Measurements from ENCODE around the gene PRKN. TPM values are rescaled to one million over a fixed set of nuclear protein-coding genes. Genes with fewer than 3 reads are reported as not detected.

Gene PRKN
- polyA plus RNA-seq, 3 donors: 0.41 to 16.8 (median 2.1) TPM

GRCh38 chr6:162512744-162513143 lies 214.8 kb downstream of the PRKN start:
- 80 to 85% (median 85%) methylated on average over 4 of the region's 4 CpGs for WGBS, 3 donors

GRCh38 chr6:162497389-162497788 lies 230.2 kb downstream of the PRKN start:
- H3K27ac ChIP-seq (ENCODE audit: low read depth, low read length): no peak overlapping the region
- 72 to 84% (median 77%) methylated on average over 5 of the region's 5 CpGs for WGBS, 3 donors

More at GRCh38 chr6:162512744-162513143, 214.8 kb downstream of the PRKN start:
- no peak overlapping the region for H3K27ac ChIP-seq (ENCODE audit: low read depth, low read length)

GRCh38 chr6:162493917-162494316 lies 233.6 kb downstream of the PRKN start:
- H3K27ac ChIP-seq (ENCODE audit: low read depth, low read length): no peak overlapping the region
- WGBS, 3 donors: 89 to 94% (median 90%) methylated on average over 3 of the region's 3 CpGs

- 88 to 91% (median 89%) methylated on average over 9 of the region's 9 CpGs for WGBS, 3 donors
- H3K27ac ChIP-seq (ENCODE audit: low read depth, low read length): no peak overlapping the region
Measured at GRCh38 chr6:162491637-162492036, 235.9 kb downstream of the PRKN start.

GRCh38 chr6:162489101-162489976 lies 238.2 kb downstream of the PRKN start:
- WGBS, 3 donors: 92 to 95% (median 93%) methylated on average over 5 of the region's 5 CpGs
- no peak overlapping the region for H3K27ac ChIP-seq (ENCODE audit: low read depth, low read length)

GRCh38 chr6:162488444-162488843 lies 239.1 kb downstream of the PRKN start:
- no peak overlapping the region for H3K27ac ChIP-seq (ENCODE audit: low read depth, low read length)

GRCh38 chr6:162485464-162485863 lies 242.1 kb downstream of the PRKN start:
- 61 to 76% (median 76%) methylated on average over 2 of the region's 2 CpGs for WGBS, 3 donors

More at GRCh38 chr6:162488444-162488843, 239.1 kb downstream of the PRKN start:
- WGBS, 3 donors: 92 to 95% (median 94%) methylated on average over 6 of the region's 6 CpGs

GRCh38 chr6:162481938-162482337 lies 245.6 kb downstream of the PRKN start:
- no peak overlapping the region for H3K27ac ChIP-seq (ENCODE audit: low read depth, low read length)

More at GRCh38 chr6:162485464-162485863, 242.1 kb downstream of the PRKN start:
- no peak overlapping the region for H3K27ac ChIP-seq (ENCODE audit: low read depth, low read length)

GRCh38 chr6:162481320-162481719 lies 246.2 kb downstream of the PRKN start:
- no peak overlapping the region for H3K27ac ChIP-seq (ENCODE audit: low read depth, low read length)
- 87 to 93% (median 93%) methylated on average over 2 of the region's 2 CpGs for WGBS, 3 donors

- no peak overlapping the region for H3K27ac ChIP-seq (ENCODE audit: low read depth, low read length)
- WGBS, 3 donors: 81 to 89% (median 88%) methylated on average over 7 of the region's 7 CpGs
Measured at GRCh38 chr6:162478192-162478671, 249.3 kb downstream of the PRKN start.

- WGBS, 3 donors: 64 to 80% (median 80%) methylated on average over 2 of the region's 2 CpGs
- no peak overlapping the region for H3K27ac ChIP-seq (ENCODE audit: low read depth, low read length)
Measured at GRCh38 chr6:162474722-162475121, 252.8 kb downstream of the PRKN start.

GRCh38 chr6:162471842-162472241 lies 255.7 kb downstream of the PRKN start:
- 86 to 91% (median 87%) methylated on average over 2 of the region's 2 CpGs for WGBS, 3 donors
- H3K27ac ChIP-seq (ENCODE audit: low read depth, low read length): no peak overlapping the region

- 64 to 86% (median 66%) methylated on average over 2 of the region's 2 CpGs for WGBS, 3 donors
Measured at GRCh38 chr6:162468326-162468725, 259.2 kb downstream of the PRKN start.

GRCh38 chr6:162467679-162468078 lies 259.9 kb downstream of the PRKN start:
- H3K27ac ChIP-seq (ENCODE audit: low read depth, low read length): no peak overlapping the region
- 92 to 93% (median 93%) methylated on average over 9 of the region's 9 CpGs for WGBS, 3 donors

More at GRCh38 chr6:162468326-162468725, 259.2 kb downstream of the PRKN start:
- no peak overlapping the region for H3K27ac ChIP-seq (ENCODE audit: low read depth, low read length)

- WGBS, 3 donors: 64 to 79% (median 71%) methylated on average over 1 of the region's 1 CpG
- no peak overlapping the region for H3K27ac ChIP-seq (ENCODE audit: low read depth, low read length)
Measured at GRCh38 chr6:162463576-162463975, 264.0 kb downstream of the PRKN start.

GRCh38 chr6:162459985-162460384 lies 267.6 kb downstream of the PRKN start:
- no peak overlapping the region for H3K27ac ChIP-seq (ENCODE audit: low read depth, low read length)

- H3K27ac ChIP-seq (ENCODE audit: low read depth, low read length): no peak overlapping the region
- WGBS, 3 donors: 47 to 77% (median 75%) methylated on average over 9 of the region's 9 CpGs
Measured at GRCh38 chr6:162450358-162450757, 277.2 kb downstream of the PRKN start.

GRCh38 chr6:162448294-162448693 lies 279.3 kb downstream of the PRKN start:
- H3K27ac ChIP-seq (ENCODE audit: low read depth, low read length): no peak overlapping the region
- WGBS, 3 donors: 92 to 95% (median 94%) methylated on average over 3 of the region's 3 CpGs

GRCh38 chr6:162443101-162443500 lies 284.5 kb downstream of the PRKN start:
- H3K27ac ChIP-seq (ENCODE audit: low read depth, low read length): no peak overlapping the region
- 40 to 85% (median 82%) methylated on average over 10 of the region's 10 CpGs for WGBS, 3 donors

- 60 to 78% (median 64%) methylated on average over 6 of the region's 6 CpGs for WGBS, 3 donors
- H3K27ac ChIP-seq (ENCODE audit: low read depth, low read length): no peak overlapping the region
Measured at GRCh38 chr6:162442687-162443086, 284.9 kb downstream of the PRKN start.

All from adipose tissue (tissue), 3 donors.